Keratinocyte (primary cell): ENCODE results near the gene CPN2. TPM values are rescaled to one million over a fixed set of nuclear protein-coding genes. Genes with fewer than 3 reads are reported as not detected.

Experiments used
- DNase-seq: peaks from one replicate; pipeline ENCODE4 v3.0.0-alpha.2; 2011; ENCODE audit warnings: low read depth, missing footprints, low spot score
- FAIRE-seq: peaks from 2 replicates; lab custom pipeline; 2011; peaks lifted over from hg19 to GRCh38; lab: Jason Lieb, UNC
- H2AFZ ChIP-seq: 2 replicates; pipeline ENCODE4 v1.6.0; 2012; ENCODE audit warnings: low read length, control low read depth, inconsistent platforms; ENCODE audit not compliant: control insufficient read depth
- H3K27ac ChIP-seq: 2 replicates; pipeline ENCODE4 v1.5.1; 2011; ENCODE audit warnings: low read length; ENCODE audit not compliant: control insufficient read depth, insufficient read depth
- H3K27me3 ChIP-seq: 3 replicates; pipeline ENCODE4 v1.6.0; 2011; ENCODE audit warnings: low read length; ENCODE audit not compliant: control insufficient read depth, insufficient read depth; ENCODE audit errors: extremely low read depth
- H3K36me3 ChIP-seq, 2 experiments: 2 replicates in 1 of 2; 3 replicates in 1 of 2; pipeline ENCODE4 v1.5.1; 2011; ENCODE audit warnings: low read length in 2 of 2, mild to moderate bottlenecking in 1 of 2; ENCODE audit not compliant: control insufficient read depth in 2 of 2, insufficient read depth in 2 of 2; ENCODE audit errors: extremely low read depth in 1 of 2
- H3K4me1 ChIP-seq: 3 replicates; pipeline ENCODE4 v1.5.1; 2011; ENCODE audit warnings: low read length; ENCODE audit not compliant: control insufficient read depth, insufficient read depth; ENCODE audit errors: extremely low read depth
- H3K4me2 ChIP-seq: 3 replicates; pipeline ENCODE4 v1.6.0; 2011; ENCODE audit warnings: low read depth, low read length; ENCODE audit not compliant: control insufficient read depth, insufficient read depth; ENCODE audit errors: extremely low read depth
- H3K4me3 ChIP-seq, 3 experiments: fragments of 200-600 bp in 1 of 3; sonication (generic) in 1 of 3; 2 replicates in 2 of 3; 3 replicates in 1 of 3; pipeline ENCODE4 v1.5.1; 2011 to 2016; ENCODE audit warnings: low read length in 3 of 3, mild to moderate bottlenecking in 3 of 3, control low read depth in 2 of 3, inconsistent platforms in 1 of 3, low read depth in 1 of 3, mixed read lengths in 1 of 3, mixed run types in 1 of 3, moderate library complexity in 1 of 3; ENCODE audit not compliant: control insufficient read depth in 2 of 3, insufficient read depth in 2 of 3; ENCODE audit errors: extremely low read depth in 1 of 3
- H3K79me2 ChIP-seq: 2 replicates; pipeline ENCODE4 v1.6.0; 2012; ENCODE audit warnings: low read length; ENCODE audit not compliant: control insufficient read depth, insufficient read depth
- H3K9ac ChIP-seq: 3 replicates; pipeline ENCODE4 v1.6.0; 2011; ENCODE audit warnings: low read length; ENCODE audit not compliant: control insufficient read depth, insufficient read depth; ENCODE audit errors: extremely low read depth
- H3K9me1 ChIP-seq: 3 replicates; pipeline ENCODE4 v1.6.0; 2011; ENCODE audit warnings: low read length; ENCODE audit not compliant: control insufficient read depth, insufficient read depth; ENCODE audit errors: extremely low read depth
- H3K9me3 ChIP-seq: 2 replicates; pipeline ENCODE4 v1.5.1; 2012; ENCODE audit warnings: low read depth, low read length; ENCODE audit not compliant: control insufficient read depth
- H4K20me1 ChIP-seq: 3 replicates; pipeline ENCODE4 v1.6.0; 2011; ENCODE audit warnings: low read length; ENCODE audit not compliant: control insufficient read depth, insufficient read depth; ENCODE audit errors: extremely low read depth
- CTCF ChIP-seq, 3 experiments: IDR thresholded peaks in 1 of 3; conservative IDR thresholded peaks in 1 of 3; optimal IDR thresholded peaks in 1 of 3; 2 replicates in 2 of 3; 3 replicates in 1 of 3; pipeline versions ENCODE3 to v1.5.1; 2011; ENCODE audit warnings: low read length in 3 of 3, mild to moderate bottlenecking in 3 of 3, moderate library complexity in 2 of 3, control low read depth in 1 of 3, inconsistent platforms in 1 of 3; ENCODE audit not compliant: insufficient read depth in 2 of 3; ENCODE audit errors: extremely low read depth in 1 of 3
- EZH2 ChIP-seq: IDR thresholded peaks from one replicate; pipeline ENCODE4 v1.6.1; 2012; ENCODE audit warnings: inconsistent platforms, mild to moderate bottlenecking, low read length, moderate library complexity
- dilution Hi-C: fragments of 300-500 bp; cut with MboI; formaldehyde crosslinking; loops from one replicate; pipeline ENCODE4 v1.7.0; 2020; ENCODE audit warnings: low sequenced_read_pairs; ENCODE audit not compliant: extremely low pct_ligation_motif_present
- polyA plus RNA-seq, 5 experiments: library from polyadenylated mRNA; depleted of rRNA in 3 of 5; stranded (reverse) in 3 of 5; stranded (forward) in 1 of 5; unstranded in 1 of 5; fragments of >200 nt; gene quantifications; 1 replicate in 1 of 5; 2 replicates in 3 of 5; 3 replicates in 1 of 5; pipeline versions ENCODE4 v1.2.1 to v1.2.3, GENCODE V29; 2011 to 2012; ENCODE audit warnings: missing spikeins in 2 of 5, low read depth in 1 of 5, low replicate concordance in 1 of 5

CPN2 gene
- polyA plus RNA-seq, 1 donor (not counting 4 experiments of a cell fraction or from before 2014, with no cell fraction given): not detected

GRCh38 chr3:194384156-194384555, 33.0 kb upstream of the CPN2 start:
- H3K27me3 ChIP-seq: peaks cover 24% of the 10 kb centered on the region
- H3K27ac ChIP-seq: no peak overlapping the region
- H4K20me1 ChIP-seq: no peaks in the 10 kb centered on the region
- FAIRE-seq (no peak), DNase-seq (no peak)
- no peak for TF ChIP-seq CTCF (optimal IDR thresholded peaks at IDR 0.05 in 1 of 3, IDR thresholded peaks at IDR 0.05 in 1 of 3, conservative IDR thresholded peaks at IDR 0.05 in 1 of 3; ENCODE audit: extremely low read depth in 1 of 3, insufficient read depth in 2 of 3, low read length in 3 of 3)
- no peak for TF ChIP-seq EZH2
- H3K4me3 ChIP-seq: no peak overlapping the region
- H3K9me1 ChIP-seq: no peaks in the 10 kb centered on the region
- no peaks in the 10 kb centered on the region for H3K79me2 ChIP-seq
- dilution Hi-C loops: no loop called here
- H2AFZ ChIP-seq: no peak overlapping the region
- H3K9me3 ChIP-seq: no peaks in the 10 kb centered on the region
- no peak overlapping the region for H3K4me2 ChIP-seq
- no peaks in the 10 kb centered on the region for H3K36me3 ChIP-seq
- no peaks in the 10 kb centered on the region for H3K4me1 ChIP-seq
- H3K9ac ChIP-seq: no peak overlapping the region

- Histone ChIP-seq H3K4me3 (no peak overlapping the region), H3K27me3 (peaks cover 25% of the 10 kb centered on the region), H3K9me3 (no peaks in the 10 kb centered on the region), H3K27ac (no peak overlapping the region), H4K20me1 (no peaks in the 10 kb centered on the region), H3K4me2 (no peak overlapping the region), H3K9me1 (no peaks in the 10 kb centered on the region), H3K36me3 (no peaks in the 10 kb centered on the region), H3K9ac (no peak overlapping the region), H3K79me2 (no peaks in the 10 kb centered on the region), H2AFZ (no peak overlapping the region), H3K4me1 (no peaks in the 10 kb centered on the region)
- TF ChIP-seq CTCF (optimal IDR thresholded peaks at IDR 0.05 in 1 of 3, IDR thresholded peaks at IDR 0.05 in 1 of 3, conservative IDR thresholded peaks at IDR 0.05 in 1 of 3; ENCODE audit: extremely low read depth in 1 of 3, insufficient read depth in 2 of 3, low read length in 3 of 3) (no peak), EZH2 (no peak)
- FAIRE-seq: no peak
- dilution Hi-C loops: no loop called here
- DNase-seq: no peak
These were observed 32.3 kb upstream of the CPN2 start for GRCh38 chr3:194383276-194383940.
